H1 (cell line): ENCODE data around the gene KRTAP10-8. TPM values are rescaled to one million over a fixed set of nuclear protein-coding genes. Genes with fewer than 3 reads are reported as not detected.

Source experiments
- JUND ChIP-seq: IDR thresholded peaks from 2 replicates; pipeline ENCODE4 v1.6.1; 2011; ENCODE audit warnings: mild to moderate bottlenecking, improper control_type of control experiment, low read length
- SRF ChIP-seq: IDR thresholded peaks from 2 replicates; pipeline ENCODE4 v1.6.1; 2011; ENCODE audit warnings: mild to moderate bottlenecking, low read depth, low read length, moderate library complexity
- polyA plus RNA-seq, 7 experiments: library from polyadenylated mRNA; depleted of rRNA in 3 of 7; stranded (reverse) in 5 of 7; unstranded in 2 of 7; fragments of >200 nt in 5 of 7; fragments of 200-250 nt in 2 of 7; gene quantifications; 1 replicate in 5 of 7; 2 replicates in 1 of 7; 4 replicates in 1 of 7; pipeline versions ENCODE4 v1.2.1 to v1.2.3, GENCODE V29; 2011 to 2013; ENCODE audit warnings: missing spikeins in 2 of 7, mixed read lengths in 2 of 7
- total RNA-seq: library from RNA; stranded (reverse); fragmentation: NEBNext Ultra II Directional; extraction: Animal tissue kit (Norgen Biotek cat#: 25700); gene quantifications from 2 replicates; pipeline ENCODE4 v1.2.1, GENCODE V29; 2021

Gene KRTAP10-8
- total and polyA plus RNA-seq, 2 of the 8 experiments (the other 6 are each of a cell fraction or from before 2014, with no cell fraction given) = not detected

DNA sequence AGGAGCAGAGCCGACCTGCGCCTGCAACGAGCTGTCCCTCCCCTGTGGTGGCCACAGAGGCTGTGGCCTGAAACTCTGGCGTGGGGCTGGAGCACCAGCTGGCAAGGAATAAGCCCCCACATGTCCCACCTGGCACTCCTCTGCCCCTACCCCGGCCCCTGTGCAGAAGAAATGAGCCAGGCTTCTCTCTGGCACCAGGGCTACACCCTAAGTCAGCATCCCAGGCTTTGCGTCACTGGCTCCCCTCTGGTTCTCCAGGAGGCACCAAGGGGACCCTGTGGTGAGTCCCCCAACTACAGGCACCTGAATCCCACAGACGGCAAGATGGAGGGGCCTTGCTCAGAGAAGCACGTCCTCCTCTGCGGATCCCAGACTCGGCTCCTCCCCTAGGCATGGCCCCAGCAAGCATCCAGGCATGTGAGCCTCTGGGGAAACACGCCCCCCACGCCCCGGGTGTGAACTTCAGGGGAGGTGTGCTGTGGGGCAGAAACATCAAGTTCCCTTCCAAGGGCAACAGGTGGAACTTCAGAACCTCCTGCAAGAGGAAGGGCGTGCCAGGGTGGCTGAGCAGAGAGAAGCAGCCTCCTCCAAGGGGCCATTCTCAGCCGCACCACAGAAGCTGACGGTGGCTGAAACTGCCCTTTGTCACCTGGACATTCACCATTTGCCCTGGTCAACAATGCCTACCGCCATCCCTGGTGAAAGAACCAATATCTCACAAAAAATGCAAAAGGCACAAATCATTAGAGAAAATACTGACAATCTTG is 8.6 kb upstream of the KRTAP10-8 start (continued):
- TF ChIP-seq JUND (no peak), SRF (no peak)
